Endothelial cell (in vitro differentiated cells): Measurements from ENCODE around the gene MDFI. TPM values are rescaled to one million over a fixed set of nuclear protein-coding genes. Genes with fewer than 3 reads are reported as not detected.

ENCODE experiments used
- DNase-seq: peaks from one replicate; pipeline ENCODE4 v3.0.0; 2021; ENCODE audit warnings: low spot score
- H3K27ac Mint-ChIP-seq: one replicate; pipeline ENCODE4 v1.8.0; 2021; ENCODE audit warnings: mixed read lengths, inconsistent platforms; ENCODE audit not compliant: unreplicated experiment
- H3K27me3 Mint-ChIP-seq: one replicate; pipeline ENCODE4 v1.8.0; 2021; ENCODE audit warnings: mild to moderate bottlenecking, moderate library complexity, mixed read lengths, inconsistent platforms; ENCODE audit not compliant: unreplicated experiment
- H3K36me3 Mint-ChIP-seq: one replicate; pipeline ENCODE4 v1.8.0; 2021; ENCODE audit warnings: mild to moderate bottlenecking, low read depth, mixed read lengths, inconsistent platforms; ENCODE audit not compliant: unreplicated experiment
- H3K4me1 Mint-ChIP-seq: one replicate; pipeline ENCODE4 v1.8.0; 2021; ENCODE audit warnings: mild to moderate bottlenecking, mixed read lengths, inconsistent platforms; ENCODE audit not compliant: unreplicated experiment
- H3K4me3 Mint-ChIP-seq: one replicate; pipeline ENCODE4 v1.8.0; 2021; ENCODE audit warnings: mild to moderate bottlenecking, mixed read lengths, inconsistent platforms; ENCODE audit not compliant: unreplicated experiment
- H3K9me3 Mint-ChIP-seq: one replicate; pipeline ENCODE4 v1.8.0; 2021; ENCODE audit warnings: mixed read lengths, inconsistent platforms; ENCODE audit not compliant: unreplicated experiment
- total RNA-seq: library from RNA; stranded (reverse); fragmentation: NEBNext Ultra II Directional; extraction: Animal tissue kit (Norgen Biotek cat#: 25700); gene quantifications from one replicate; pipeline ENCODE4 v1.2.1, GENCODE V29; 2021; ENCODE audit not compliant: unreplicated experiment
- TF ChIP-seq, protein P1 (sequence below): fragments of 200-600 bp; sonication (generic); IDR thresholded peaks from one replicate; pipeline ENCODE4 v1.5.0; 2021; ENCODE audit warnings: antibody characterized with exemption; ENCODE audit not compliant: unreplicated experiment

MDFI gene
- total RNA-seq, 1 donor from 2014 or later = 285 TPM

DNA sequence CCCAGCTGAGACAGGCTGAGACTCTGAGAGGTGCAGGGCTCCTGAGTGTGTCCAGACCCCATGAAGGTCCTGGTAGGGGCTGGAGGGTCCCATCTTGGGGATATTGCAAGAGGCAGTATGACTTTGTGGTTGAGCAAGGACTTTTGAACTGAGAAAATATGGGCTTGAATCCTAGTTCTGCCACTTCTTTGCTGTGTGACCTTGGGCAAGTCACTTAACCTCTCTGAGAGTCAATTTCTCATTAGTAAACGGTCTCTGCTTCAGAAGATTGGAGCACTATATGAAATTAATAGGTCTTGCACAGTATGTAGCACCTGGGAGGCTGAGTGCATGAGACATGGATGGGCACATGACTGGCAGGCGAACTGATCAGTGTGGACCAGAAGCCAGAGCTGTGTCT, 54.5 kb downstream of the MDFI start:
- Mint-ChIP-seq H3K4me1 (peaks cover 11% of the 10 kb centered on the region), H3K9me3 (no peaks in the 10 kb centered on the region), H3K4me3 (no peak overlapping the region), H3K27ac (no peak overlapping the region), H3K36me3 (no peaks in the 10 kb centered on the region), H3K27me3 (peaks cover 5% of the 10 kb centered on the region)
- TF ChIP-seq, protein P1, sequence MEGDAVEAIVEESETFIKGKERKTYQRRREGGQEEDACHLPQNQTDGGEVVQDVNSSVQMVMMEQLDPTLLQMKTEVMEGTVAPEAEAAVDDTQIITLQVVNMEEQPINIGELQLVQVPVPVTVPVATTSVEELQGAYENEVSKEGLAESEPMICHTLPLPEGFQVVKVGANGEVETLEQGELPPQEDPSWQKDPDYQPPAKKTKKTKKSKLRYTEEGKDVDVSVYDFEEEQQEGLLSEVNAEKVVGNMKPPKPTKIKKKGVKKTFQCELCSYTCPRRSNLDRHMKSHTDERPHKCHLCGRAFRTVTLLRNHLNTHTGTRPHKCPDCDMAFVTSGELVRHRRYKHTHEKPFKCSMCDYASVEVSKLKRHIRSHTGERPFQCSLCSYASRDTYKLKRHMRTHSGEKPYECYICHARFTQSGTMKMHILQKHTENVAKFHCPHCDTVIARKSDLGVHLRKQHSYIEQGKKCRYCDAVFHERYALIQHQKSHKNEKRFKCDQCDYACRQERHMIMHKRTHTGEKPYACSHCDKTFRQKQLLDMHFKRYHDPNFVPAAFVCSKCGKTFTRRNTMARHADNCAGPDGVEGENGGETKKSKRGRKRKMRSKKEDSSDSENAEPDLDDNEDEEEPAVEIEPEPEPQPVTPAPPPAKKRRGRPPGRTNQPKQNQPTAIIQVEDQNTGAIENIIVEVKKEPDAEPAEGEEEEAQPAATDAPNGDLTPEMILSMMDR = no peak
- no peak for DNase-seq

DNA sequence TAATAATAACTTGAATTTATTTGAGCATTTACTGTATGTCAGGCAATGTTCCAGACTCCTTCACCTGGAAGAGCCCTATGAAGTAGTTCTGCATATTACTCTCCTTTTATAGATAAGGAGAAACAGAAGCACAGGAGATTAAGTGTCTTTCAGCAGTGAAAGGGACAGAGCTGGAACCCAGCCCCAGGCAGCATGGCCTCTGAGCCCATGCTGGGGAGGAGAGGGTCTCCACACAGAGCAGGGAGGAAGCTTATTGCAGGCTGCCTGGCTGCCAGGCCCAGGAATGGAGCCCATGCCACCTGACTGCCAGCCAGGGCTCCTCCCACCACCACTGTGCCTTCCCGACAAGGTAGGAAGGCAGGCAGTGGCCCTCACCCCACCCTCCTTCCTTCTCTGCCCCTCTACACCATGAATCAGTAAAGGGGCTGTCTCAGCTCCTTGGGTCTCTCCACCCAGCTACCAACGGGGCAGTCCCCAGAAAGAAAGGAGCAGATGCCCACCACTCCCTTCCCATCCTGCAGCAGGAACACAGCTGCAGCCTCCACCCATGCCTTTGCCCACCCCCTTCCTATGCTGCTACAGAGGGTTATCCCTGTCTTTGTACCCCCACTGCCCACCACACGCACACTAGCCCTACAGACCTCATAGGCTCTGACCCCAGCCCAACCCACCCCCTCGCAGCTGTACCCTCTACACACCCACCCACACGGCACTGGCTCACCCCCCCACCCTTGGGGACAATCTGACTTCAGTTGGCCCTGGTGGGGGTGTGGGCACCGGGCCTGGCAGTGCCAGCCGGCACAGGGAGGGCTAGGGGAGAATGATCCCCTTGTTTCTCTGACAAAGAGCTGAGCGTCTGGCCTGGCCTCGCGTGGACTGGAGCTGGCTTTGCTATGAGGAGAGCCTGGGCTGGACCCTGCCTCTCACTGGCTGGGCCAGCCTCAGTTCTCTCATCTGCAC, 55.3 kb downstream of the MDFI start:
- Mint-ChIP-seq H3K27ac (no peak overlapping the region), H3K4me1 (peaks cover 18% of the 10 kb centered on the region), H3K4me3 (no peak overlapping the region)

DNA sequence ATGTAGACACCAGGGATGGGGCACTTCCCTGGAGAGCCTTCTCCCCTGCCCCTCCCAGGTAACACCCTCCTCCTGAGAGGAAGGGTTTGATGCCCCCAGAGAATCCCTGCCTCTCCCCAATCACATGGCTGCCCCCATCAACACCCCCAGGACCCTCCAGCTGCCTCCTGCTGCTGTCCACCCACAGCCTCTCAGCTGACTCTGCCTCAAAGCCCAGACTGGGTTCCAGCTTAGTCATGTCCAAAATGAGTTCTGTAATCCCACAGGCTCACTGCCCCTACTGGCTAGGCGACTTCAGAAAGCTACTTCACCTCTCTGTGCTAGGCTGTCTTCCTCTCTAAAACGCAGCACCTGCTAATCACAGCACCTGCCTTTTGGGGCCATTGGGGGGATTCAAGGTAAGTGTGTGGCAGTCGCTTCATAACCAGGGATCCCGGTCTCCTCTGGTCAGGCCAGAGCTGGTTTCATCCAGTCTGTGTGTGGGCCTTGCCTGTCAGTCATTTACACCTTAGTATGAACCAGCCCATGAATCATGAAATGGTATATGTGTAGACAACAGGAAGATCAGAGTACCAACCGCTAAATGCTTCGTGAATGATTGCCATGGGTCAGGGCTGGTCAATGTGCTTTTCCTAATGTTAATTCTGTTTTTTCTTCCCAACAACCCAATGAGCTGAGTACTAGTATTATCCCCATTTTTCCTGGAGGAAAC, 56.7 kb downstream of the MDFI start:
- Mint-ChIP-seq H3K36me3 (no peaks in the 10 kb centered on the region), H3K4me3 (no peak overlapping the region), H3K9me3 (no peaks in the 10 kb centered on the region), H3K27ac (no peak overlapping the region), H3K27me3 (peaks cover 13% of the 10 kb centered on the region), H3K4me1 (peaks cover 32% of the 10 kb centered on the region)
- no peak for DNase-seq
- TF ChIP-seq, protein P1 = no peak

More for the DNA sequence above, 55.3 kb downstream of the MDFI start:
- Mint-ChIP-seq H3K9me3 (no peaks in the 10 kb centered on the region), H3K36me3 (no peaks in the 10 kb centered on the region), H3K27me3 (peaks cover 7% of the 10 kb centered on the region)
- TF ChIP-seq, protein P1 = no peak
- DNase-seq = no peak

DNA sequence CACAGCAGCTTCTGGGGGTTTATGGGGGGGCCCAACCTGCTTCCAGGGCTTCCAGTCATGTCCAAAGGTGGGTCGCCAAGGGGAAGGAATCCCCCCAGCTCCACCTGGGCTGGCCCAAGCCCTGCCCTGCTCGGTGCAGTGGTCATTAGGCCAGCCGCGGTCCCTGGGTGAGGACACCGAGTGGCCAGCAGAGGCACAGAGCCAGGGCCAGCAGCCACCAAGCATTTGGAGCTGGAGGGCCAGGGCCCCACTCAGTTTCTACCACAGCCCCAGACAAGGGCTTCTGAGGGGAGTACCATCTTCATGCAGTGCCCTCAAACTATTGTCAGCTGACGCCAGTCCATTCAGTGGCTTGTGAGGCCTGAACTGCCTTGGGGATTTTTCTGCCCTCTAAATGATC, 57.6 kb downstream of the MDFI start:
- H3K27ac Mint-ChIP-seq = no peak overlapping the region
- H3K27me3 Mint-ChIP-seq = peaks cover 10% of the 10 kb centered on the region
- no peaks in the 10 kb centered on the region for H3K9me3 Mint-ChIP-seq
- H3K36me3 Mint-ChIP-seq = no peaks in the 10 kb centered on the region
- TF ChIP-seq, protein P1 = no peak
- no peak for DNase-seq
- H3K4me1 Mint-ChIP-seq = peaks cover 38% of the 10 kb centered on the region
- H3K4me3 Mint-ChIP-seq = no peak overlapping the region

DNA sequence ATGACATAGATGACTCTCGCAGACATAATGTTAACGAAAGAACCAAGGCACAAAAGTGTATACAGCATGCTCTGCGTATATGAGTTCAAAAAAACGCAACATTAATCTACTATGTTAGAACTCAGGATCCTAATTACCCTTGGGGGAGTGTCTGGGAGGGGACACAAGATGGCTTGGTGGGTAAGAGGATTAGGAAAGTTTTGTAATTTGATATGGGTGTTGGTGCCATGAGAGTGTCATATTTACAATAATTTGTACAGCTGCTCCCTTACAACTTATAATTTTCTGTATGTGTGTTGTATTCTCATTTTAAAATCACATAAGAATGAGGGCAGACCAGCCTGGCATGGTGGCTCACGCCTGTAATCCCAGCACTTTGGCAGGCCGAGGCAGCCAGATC, 58.5 kb downstream of the MDFI start:
- H3K36me3 Mint-ChIP-seq = peaks cover 4% of the 10 kb centered on the region
- peaks cover 40% of the 10 kb centered on the region for H3K4me1 Mint-ChIP-seq
- TF ChIP-seq, protein P1 = no peak
- no peak for DNase-seq
- no peaks in the 10 kb centered on the region for H3K9me3 Mint-ChIP-seq
- peaks cover 12% of the 10 kb centered on the region for H3K27me3 Mint-ChIP-seq
- H3K4me3 Mint-ChIP-seq = no peak overlapping the region
- no peak overlapping the region for H3K27ac Mint-ChIP-seq
